Fibroblast of skin of left quadriceps (primary cell): ENCODE data around the gene HMGCL.
A peak's percentile ranks its signal among the peaks of the same experiment; 100 is the strongest.
"Not testable (repeated sequence)": the region's sequence is repeated elsewhere in the genome, so short reads cannot be mapped to it uniquely, and the experiment has no call there.

Experiments used
- DNase-seq, 2 experiments: peaks; one replicate each; pipeline ENCODE4 v3.0.0-alpha.2; 2013; ENCODE audit warnings: low read depth in 2 of 2

The HMGCL gene

GRCh38 chr1:23798662-23799142 lies 26.5 kb downstream of the HMGCL start:
- DNase-seq = no peak

- no peak for DNase-seq
Observed at GRCh38 chr1:23797478-23798448, 27.5 kb downstream of the HMGCL start.

GRCh38 chr1:23796466-23797271 lies 28.6 kb downstream of the HMGCL start:
- no peak for DNase-seq

- no peak for DNase-seq
Observed at GRCh38 chr1:23795676-23796465, 29.4 kb downstream of the HMGCL start.

- not testable (repeated sequence) for DNase-seq
Observed at GRCh38 chr1:23794732-23795182, 30.5 kb downstream of the HMGCL start.

GRCh38 chr1:23793861-23794731 lies 31.1 kb downstream of the HMGCL start:
- DNase-seq = no peak

GRCh38 chr1:23793018-23793781 lies 32.0 kb downstream of the HMGCL start:
- no peak for DNase-seq

- no peak for DNase-seq
Observed at GRCh38 chr1:23792151-23792945, 32.9 kb downstream of the HMGCL start.

GRCh38 chr1:23791516-23792047 lies 33.6 kb downstream of the HMGCL start:
- no peak for DNase-seq

- peak; percentile 73 for DNase-seq
Observed at GRCh38 chr1:23790696-23791515, 34.3 kb downstream of the HMGCL start, which contains the start of gene LYPLA2. LYPLA2 (plus strand) TSS chr1:23791145; CDS start chr1:23792683, 1,538 bp downstream.

GRCh38 chr1:23788695-23789094 lies 36.5 kb downstream of the HMGCL start:
- no peak for DNase-seq

GRCh38 chr1:23787701-23788100 lies 37.5 kb downstream of the HMGCL start:
- DNase-seq = no peak

GRCh38 chr1:23784846-23785245 lies 40.4 kb downstream of the HMGCL start:
- DNase-seq = no peak

GRCh38 chr1:23783141-23783540 lies 42.1 kb downstream of the HMGCL start:
- DNase-seq = not testable (repeated sequence)

GRCh38 chr1:23779826-23780371 lies 45.3 kb downstream of the HMGCL start:
- no peak for DNase-seq

- DNase-seq = peak; percentile 46 to 56
Observed at GRCh38 chr1:23777979-23778814, 47.0 kb downstream of the HMGCL start, which contains the start of gene PITHD1. PITHD1 (plus strand) TSS chr1:23778418; CDS start chr1:23778516, 98 bp downstream.
